ENCODE data around the gene ZDHHC4. TPM values are rescaled to one million over a fixed set of nuclear protein-coding genes. Genes with fewer than 3 reads are reported as not detected.
A peak's percentile ranks its signal among the peaks of the same experiment; 100 is the strongest.

The ZDHHC4 gene
- total and polyA plus RNA-seq, 2 of the 13 experiments (the other 11 are each of a cell fraction or from before 2014, with no cell fraction given): 83.2 to 188 TPM

- TF ChIP-seq NRL (CRISPR knock-in tag; IDR thresholded peaks at IDR 0.05; ENCODE audit: borderline replicate concordance) (peak; percentile 65), FOXC1 (CRISPR knock-in tag; IDR thresholded peaks at IDR 0.05; ENCODE audit: borderline replicate concordance) (peak; percentile 74; the same call in 1 of the 2 replicates), ZNF331 (CRISPR knock-in tag; IDR thresholded peaks at IDR 0.05) (peak; percentile 18; the same call in 1 of the 2 replicates), ZNF574 (CRISPR knock-in tag; IDR thresholded peaks at IDR 0.05) (peak; percentile 89), NR2F2 (IDR thresholded peaks at IDR 0.05; ENCODE audit: borderline replicate concordance, low read depth) (no peak), ZBTB37 (CRISPR knock-in tag; IDR thresholded peaks at IDR 0.05) (no peak), CBX2 (IDR thresholded peaks at IDR 0.05; ENCODE audit: low read depth, low read length) (no peak), CBX2 (CRISPR knock-in tag; IDR thresholded peaks at IDR 0.05; ENCODE audit: low read depth) (no peak), ZBTB7A (CRISPR knock-in tag; IDR thresholded peaks at IDR 0.05) (0 out of 2 replicates have a peak, but pooled peaks have one; percentile 58), ZNF687 (CRISPR knock-in tag; IDR thresholded peaks at IDR 0.05) (peak; percentile 92), NFKBIZ (CRISPR knock-in tag; IDR thresholded peaks at IDR 0.05) (no peak), ZNF781 (CRISPR knock-in tag; IDR thresholded peaks at IDR 0.05; ENCODE audit: borderline replicate concordance, not compliant biosample characterization) (peak; percentile 51), NR2F6 (IDR thresholded peaks at IDR 0.05) (peak; percentile 32; the same call in 1 of the 2 replicates), NR2F6 (CRISPR knock-in tag; IDR thresholded peaks at IDR 0.05) (peak; percentile 50; the same call in 1 of the 2 replicates)
- TF ChIP-seq, protein P1, sequence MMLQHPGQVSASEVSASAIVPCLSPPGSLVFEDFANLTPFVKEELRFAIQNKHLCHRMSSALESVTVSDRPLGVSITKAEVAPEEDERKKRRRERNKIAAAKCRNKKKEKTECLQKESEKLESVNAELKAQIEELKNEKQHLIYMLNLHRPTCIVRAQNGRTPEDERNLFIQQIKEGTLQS (CRISPR knock-in tag; IDR thresholded peaks at IDR 0.05): peak; percentile 55; the same call in 1 of the 2 replicates
Measured at GRCh38 chr7:6615723-6616555, 38.7 kb downstream of the ZDHHC4 start (continued).
